Peyer's patch (tissue), 4 donors: Measurements from ENCODE around the gene AOPEP.

ENCODE experiments used
- POLR2A ChIP-seq, 2 donors: fragments of 450-650 bp; IDR thresholded peaks; one replicate each; pipeline ENCODE4 v1.5.1; 2017; ENCODE audit warnings: antibody characterized with exemption in 2 of 2, mild to moderate bottlenecking in 2 of 2, moderate library complexity in 2 of 2
- TF ChIP-seq, protein P1 (sequence below), 6 experiments: fragments of 450-650 bp in 4 of 6; fragments of 200-600 bp in 2 of 6; sonication (generic) in 1 of 6; IDR thresholded peaks; one replicate each; pipeline ENCODE4 v1.5.1; 2017 to 2019; ENCODE audit warnings: antibody characterized with exemption in 6 of 6, mild to moderate bottlenecking in 3 of 6, moderate library complexity in 1 of 6

DNA sequence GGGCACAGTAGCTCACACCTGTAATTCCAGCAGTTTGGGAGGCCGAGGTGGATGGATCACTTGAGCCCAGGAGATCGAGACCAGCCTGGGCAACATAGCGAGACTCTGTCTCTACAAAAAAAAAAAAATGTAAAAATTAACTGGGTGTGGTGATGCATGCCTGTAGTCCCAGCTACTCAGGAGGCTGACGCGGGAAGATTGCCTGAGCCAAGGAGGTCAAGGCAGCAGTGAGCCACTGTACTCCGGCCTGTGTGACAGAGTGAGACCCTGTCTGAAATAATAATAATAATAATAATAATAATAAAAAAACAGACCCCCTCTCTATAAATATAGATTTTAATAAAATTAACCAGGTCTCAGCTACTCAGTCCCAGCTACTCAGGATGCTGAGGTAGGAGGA is 179.7 kb downstream of the AOPEP start:
- TF ChIP-seq, protein P1, sequence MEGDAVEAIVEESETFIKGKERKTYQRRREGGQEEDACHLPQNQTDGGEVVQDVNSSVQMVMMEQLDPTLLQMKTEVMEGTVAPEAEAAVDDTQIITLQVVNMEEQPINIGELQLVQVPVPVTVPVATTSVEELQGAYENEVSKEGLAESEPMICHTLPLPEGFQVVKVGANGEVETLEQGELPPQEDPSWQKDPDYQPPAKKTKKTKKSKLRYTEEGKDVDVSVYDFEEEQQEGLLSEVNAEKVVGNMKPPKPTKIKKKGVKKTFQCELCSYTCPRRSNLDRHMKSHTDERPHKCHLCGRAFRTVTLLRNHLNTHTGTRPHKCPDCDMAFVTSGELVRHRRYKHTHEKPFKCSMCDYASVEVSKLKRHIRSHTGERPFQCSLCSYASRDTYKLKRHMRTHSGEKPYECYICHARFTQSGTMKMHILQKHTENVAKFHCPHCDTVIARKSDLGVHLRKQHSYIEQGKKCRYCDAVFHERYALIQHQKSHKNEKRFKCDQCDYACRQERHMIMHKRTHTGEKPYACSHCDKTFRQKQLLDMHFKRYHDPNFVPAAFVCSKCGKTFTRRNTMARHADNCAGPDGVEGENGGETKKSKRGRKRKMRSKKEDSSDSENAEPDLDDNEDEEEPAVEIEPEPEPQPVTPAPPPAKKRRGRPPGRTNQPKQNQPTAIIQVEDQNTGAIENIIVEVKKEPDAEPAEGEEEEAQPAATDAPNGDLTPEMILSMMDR (IDR thresholded peaks at IDR 0.05) = no peak
- no peak for TF ChIP-seq POLR2A (IDR thresholded peaks at IDR 0.05)
